HCT116 (cell line): Measurements from ENCODE around the gene GRK5.

Source experiments
- CEBPB ChIP-seq: IDR thresholded peaks from 2 replicates; pipeline ENCODE4 v1.6.1; 2012; ENCODE audit warnings: low read depth
- CTCF ChIP-seq, 3 experiments: fragments of 200-600 bp in 1 of 3; sonication (generic) in 1 of 3; IDR thresholded peaks in 2 of 3; conservative IDR thresholded peaks in 1 of 3; 2 replicates each; pipeline ENCODE4 v1.5.1; 2012 to 2017; ENCODE audit warnings: low read depth in 2 of 3, low read length in 2 of 3, antibody characterized with exemption in 1 of 3, borderline replicate concordance in 1 of 3, control low read depth in 1 of 3, mild to moderate bottlenecking in 1 of 3, mixed read lengths in 1 of 3, mixed run types in 1 of 3, moderate library complexity in 1 of 3; ENCODE audit not compliant: insufficient read depth in 1 of 3
- EZH2 ChIP-seq: fragments of 200-600 bp; sonication (generic); IDR thresholded peaks from 2 replicates; pipeline ENCODE4 v1.6.1; 2017; ENCODE audit warnings: antibody characterized with exemption, mixed run types
- EZH2phosphoT487 ChIP-seq: fragments of 200-600 bp; IDR thresholded peaks from 2 replicates; pipeline ENCODE4 v1.6.1; 2018; ENCODE audit warnings: antibody characterized with exemption, borderline replicate concordance
- POLR2A ChIP-seq: IDR thresholded peaks from 2 replicates; pipeline ENCODE4 v1.7.0; 2011; ENCODE audit warnings: borderline replicate concordance; ENCODE audit not compliant: insufficient read depth, insufficient read length; ENCODE audit errors: extremely low read depth
- POLR2AphosphoS5 ChIP-seq: IDR thresholded peaks from 2 replicates; pipeline ENCODE4 v1.6.1; 2011; ENCODE audit warnings: mild to moderate bottlenecking, low read depth, low read length, moderate library complexity
- RAD21 ChIP-seq: IDR thresholded peaks from 2 replicates; pipeline ENCODE4 v1.6.1; 2012; ENCODE audit warnings: low read depth, mild to moderate bottlenecking
- TCF7L2 ChIP-seq: IDR thresholded peaks from 2 replicates; pipeline ENCODE4 v1.7.0; 2011; ENCODE audit warnings: borderline replicate concordance, inconsistent platforms; ENCODE audit not compliant: insufficient read depth, insufficient read length; ENCODE audit errors: extremely low read depth

DNA sequence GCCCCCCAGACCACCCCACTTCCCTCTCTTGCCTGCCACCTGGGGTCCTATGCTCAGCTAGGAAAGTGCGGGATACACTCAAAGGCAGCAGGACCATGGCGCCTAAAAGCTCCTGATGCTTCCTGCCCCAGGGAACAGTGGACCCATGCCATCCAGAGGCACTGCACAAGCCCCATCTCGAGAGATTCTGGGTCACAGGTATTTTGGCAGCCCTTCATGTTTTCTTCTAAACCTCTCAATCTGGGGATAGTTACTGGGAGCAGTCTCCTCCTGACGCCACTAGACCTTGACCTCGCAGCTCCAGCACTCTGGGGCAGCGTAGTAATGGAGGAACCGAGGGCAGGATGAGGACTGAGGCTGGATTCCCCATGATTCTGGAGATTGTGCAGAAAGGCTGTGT, 107.1 kb downstream of the GRK5 start:
- TF ChIP-seq POLR2AphosphoS5 = no peak
- no peak for TF ChIP-seq CTCF (IDR thresholded peaks at IDR 0.05 in 2 of 3, conservative IDR thresholded peaks at IDR 0.05 in 1 of 3; ENCODE audit: borderline replicate concordance in 1 of 3, insufficient read depth in 1 of 3, low read depth in 2 of 3, low read length in 2 of 3)
- TF ChIP-seq EZH2phosphoT487 = no peak
- TF ChIP-seq CEBPB = no peak
- TF ChIP-seq POLR2A = no peak
- no peak for TF ChIP-seq RAD21
- TF ChIP-seq EZH2 = no peak
- TF ChIP-seq TCF7L2 = no peak
